Naive thymus-derived CD4-positive, alpha-beta T cell (primary cell): Measurements from ENCODE around the gene TULP1. TPM values are rescaled to one million over a fixed set of nuclear protein-coding genes. Genes with fewer than 3 reads are reported as not detected.

ENCODE experiments used
- ATAC-seq: fragments of 150-1000 bp; cut with Tn5 transposase; 2 replicates; pipeline ENCODE4 v1.10.0; 2021; ENCODE audit warnings: mild to moderate bottlenecking, moderate library complexity
- CTCF ChIA-PET: fragments of 350-600 bp; sonication (Branson Sonifier 250); formaldehyde crosslinking; loops from one replicate; lab custom pipeline; 2021; ENCODE audit warnings: antibody characterized with exemption; lab: Charles Lee
- POLR2A ChIA-PET: fragments of 350-600 bp; sonication (Branson Sonifier 250); formaldehyde crosslinking; loops from one replicate; lab custom pipeline; 2021; ENCODE audit warnings: antibody characterized with exemption, inconsistent platforms; lab: Charles Lee
- DNase-seq, 9 donors: peaks; one replicate each; pipeline versions ENCODE4 v3.0.0 to v3.0.0-alpha.2; 2020 to 2022; ENCODE audit warnings: mixed read lengths in 1 of 9
- H3K27ac ChIP-seq: one replicate; pipeline ENCODE4 v1.7.0; 2013; ENCODE audit warnings: mild to moderate bottlenecking, low read depth, low read length, moderate library complexity
- H3K27me3 ChIP-seq, 2 donors: one replicate each; pipeline ENCODE4 v1.7.0; 2013; ENCODE audit warnings: low read length in 2 of 2, mild to moderate bottlenecking in 2 of 2, moderate library complexity in 2 of 2; ENCODE audit not compliant: control insufficient read depth in 2 of 2, insufficient read depth in 2 of 2
- H3K36me3 ChIP-seq, 3 experiments: 1 replicate in 2 of 3; 2 replicates in 1 of 3; pipeline ENCODE4 v1.7.0; 2013; ENCODE audit warnings: low read length in 3 of 3, mild to moderate bottlenecking in 3 of 3, moderate library complexity in 1 of 3; ENCODE audit not compliant: insufficient read depth in 3 of 3, control insufficient read depth in 2 of 3
- H3K4me1 ChIP-seq, 2 donors: one replicate each; pipeline ENCODE4 v1.7.0; 2013; ENCODE audit warnings: low read length in 2 of 2, mild to moderate bottlenecking in 2 of 2, moderate library complexity in 1 of 2; ENCODE audit not compliant: control insufficient read depth in 2 of 2, insufficient read depth in 2 of 2
- H3K4me3 ChIP-seq: 2 replicates; pipeline ENCODE4 v1.7.0; 2013; ENCODE audit warnings: mild to moderate bottlenecking, low read length
- H3K9me3 ChIP-seq, 3 experiments: 1 replicate in 2 of 3; 2 replicates in 1 of 3; pipeline ENCODE4 v1.7.0; 2013; ENCODE audit warnings: low read length in 3 of 3; ENCODE audit not compliant: control insufficient read depth in 2 of 3
- H3K27ac Mint-ChIP-seq, 9 donors: one replicate each; pipeline ENCODE4 v1.8.0; 2020 to 2022; ENCODE audit warnings: mixed read lengths in 9 of 9, mild to moderate bottlenecking in 8 of 9, moderate library complexity in 5 of 9, inconsistent platforms in 2 of 9
- H3K27me3 Mint-ChIP-seq, 5 donors: one replicate each; pipeline ENCODE4 v1.8.0; 2021 to 2022; ENCODE audit warnings: mixed read lengths in 5 of 5, mild to moderate bottlenecking in 1 of 5
- H3K36me3 Mint-ChIP-seq, 5 donors: one replicate each; pipeline ENCODE4 v1.8.0; 2020 to 2022; ENCODE audit warnings: mixed read lengths in 5 of 5, mild to moderate bottlenecking in 3 of 5, inconsistent platforms in 1 of 5
- H3K4me1 Mint-ChIP-seq, 7 donors: one replicate each; pipeline ENCODE4 v1.8.0; 2020 to 2022; ENCODE audit warnings: mixed read lengths in 7 of 7, mild to moderate bottlenecking in 3 of 7, inconsistent platforms in 1 of 7
- H3K4me3 Mint-ChIP-seq, 10 donors: one replicate each; pipeline ENCODE4 v1.8.0; 2020 to 2022; ENCODE audit warnings: mild to moderate bottlenecking in 10 of 10, mixed read lengths in 10 of 10, moderate library complexity in 6 of 10, inconsistent platforms in 2 of 10
- H3K9me3 Mint-ChIP-seq, 11 donors: one replicate each; pipeline ENCODE4 v1.8.0; 2020 to 2022; ENCODE audit warnings: mixed read lengths in 11 of 11, mild to moderate bottlenecking in 4 of 11, inconsistent platforms in 1 of 11, moderate library complexity in 1 of 11
- intact Hi-C, 2 donors: fragments of 100-400 bp; cut with micrococcal nuclease; formaldehyde crosslinking; loops; one replicate each; pipeline ENCODE4 v1.15.1; 2023
- polyA plus RNA-seq, 2 donors: library from polyadenylated mRNA; unstranded; fragments of 300-500 nt; fragmentation: Illumina TruSeq; gene quantifications; one replicate each; pipeline ENCODE4 v1.2.3, GENCODE V29; 2021
- total RNA-seq, 6 experiments: library from RNA in 5 of 6; stranded (reverse) in 5 of 6; gene quantifications; 1 replicate in 5 of 6; 2 replicates in 1 of 6; pipeline ENCODE4 v1.2.3 and lab custom pipeline; 2021 to 2026

Gene TULP1
- total and polyA plus RNA-seq, 7 experiments from 2014 or later = not detected

DNA sequence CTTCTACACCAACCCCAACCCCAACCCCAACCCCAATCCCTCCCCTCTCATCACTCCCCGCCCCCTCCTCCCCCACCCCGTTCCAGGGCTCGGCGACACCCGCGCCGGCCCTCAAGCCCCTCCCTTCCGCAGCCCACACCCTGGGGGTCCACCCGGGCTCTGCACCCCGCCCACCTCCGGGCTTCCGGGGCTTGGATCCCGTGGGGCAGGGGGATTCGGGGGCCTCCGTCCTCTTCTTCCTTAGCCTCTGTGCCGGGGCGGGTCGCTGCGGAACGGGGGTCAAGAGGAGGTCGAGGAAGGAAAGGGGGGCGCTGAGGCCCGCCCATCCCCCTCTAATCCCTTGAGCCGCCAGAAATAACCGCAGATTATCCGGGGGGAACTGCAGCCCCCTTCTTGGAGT, 690 bp downstream of the TULP1 start:
- peaks cover 0 to 3% of the 10 kb centered on the region in 2 donors for H3K27me3 ChIP-seq
- Mint-ChIP-seq H3K9me3 (peaks cover 0 to 1% (median 0%) of the 10 kb centered on the region in 11 donors), H3K27me3 (peaks cover 0 to 52% (median 12%) of the 10 kb centered on the region in 5 donors), H3K36me3 (no peaks in the 10 kb centered on the region), H3K4me3 (peak overlapping the region in 3 of 10 donors; percentile 32 to 57 (median 43)), H3K4me1 (peaks cover 0 to 11% (median 0%) of the 10 kb centered on the region in 7 donors), H3K27ac (no peak overlapping the region)
- DNase-seq (no peak), ATAC-seq (no peak)
- no peaks in the 10 kb centered on the region for H3K4me1 ChIP-seq
- no peak overlapping the region for H3K4me3 ChIP-seq
- no peaks in the 10 kb centered on the region for H3K36me3 ChIP-seq
- ChIA-PET CTCF (interaction anchor here (0.6 kb wide), 1 partner anchor 1575 kb away, joined by 3 read pairs; no protein-coding TSS in a partner anchor), POLR2A (interaction anchor here (0.5 kb wide), 1 partner anchor 41 kb away, joined by 5 read pairs; no protein-coding TSS in a partner anchor)
- no peak overlapping the region for H3K27ac ChIP-seq
- intact Hi-C loops = no loop called here
- H3K9me3 ChIP-seq = no peaks in the 10 kb centered on the region

DNA sequence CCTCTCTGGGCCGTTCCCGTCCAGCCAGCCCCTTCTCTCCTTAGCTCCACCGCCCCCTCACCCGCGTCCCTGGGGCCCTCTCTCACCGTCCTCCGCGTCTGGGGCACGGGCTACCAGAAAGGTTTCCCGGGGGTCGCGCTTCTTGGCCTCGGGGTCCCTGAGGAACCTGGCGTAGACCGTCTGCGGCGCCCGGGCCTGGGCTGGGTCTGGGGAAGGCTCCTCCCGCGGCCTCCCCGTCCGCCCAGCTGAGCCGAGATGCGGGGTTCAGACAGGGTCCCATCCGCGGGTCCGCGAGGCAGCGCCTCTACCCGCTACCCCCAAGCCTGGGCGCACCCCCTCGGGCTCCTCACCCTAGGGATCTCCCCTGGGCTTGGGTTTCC, 1.1 kb downstream of the TULP1 start:
- Mint-ChIP-seq H3K4me1 (peaks cover 0 to 11% (median 0%) of the 10 kb centered on the region in 7 donors), H3K36me3 (no peaks in the 10 kb centered on the region), H3K4me3 (peak overlapping the region in 2 of 10 donors; percentile 29 to 57), H3K27ac (no peak overlapping the region), H3K9me3 (peaks cover 0 to 1% (median 0%) of the 10 kb centered on the region in 11 donors), H3K27me3 (peaks cover 0 to 56% (median 12%) of the 10 kb centered on the region in 5 donors)
- POLR2A ChIA-PET = interaction anchor here (0.5 kb wide), 1 partner anchor 41 kb away, joined by 5 read pairs; no protein-coding TSS in a partner anchor
- no peak for ATAC-seq
- Histone ChIP-seq H3K27ac (no peak overlapping the region), H3K36me3 (no peaks in the 10 kb centered on the region), H3K27me3 (peaks cover 0 to 3% of the 10 kb centered on the region in 2 donors), H3K4me1 (no peaks in the 10 kb centered on the region), H3K9me3 (no peaks in the 10 kb centered on the region), H3K4me3 (no peak overlapping the region)
- intact Hi-C loops = no loop called here
- CTCF ChIA-PET = interaction anchor here (0.6 kb wide), 1 partner anchor 1576 kb away, joined by 3 read pairs; no protein-coding TSS in a partner anchor
- DNase-seq = no peak

DNA sequence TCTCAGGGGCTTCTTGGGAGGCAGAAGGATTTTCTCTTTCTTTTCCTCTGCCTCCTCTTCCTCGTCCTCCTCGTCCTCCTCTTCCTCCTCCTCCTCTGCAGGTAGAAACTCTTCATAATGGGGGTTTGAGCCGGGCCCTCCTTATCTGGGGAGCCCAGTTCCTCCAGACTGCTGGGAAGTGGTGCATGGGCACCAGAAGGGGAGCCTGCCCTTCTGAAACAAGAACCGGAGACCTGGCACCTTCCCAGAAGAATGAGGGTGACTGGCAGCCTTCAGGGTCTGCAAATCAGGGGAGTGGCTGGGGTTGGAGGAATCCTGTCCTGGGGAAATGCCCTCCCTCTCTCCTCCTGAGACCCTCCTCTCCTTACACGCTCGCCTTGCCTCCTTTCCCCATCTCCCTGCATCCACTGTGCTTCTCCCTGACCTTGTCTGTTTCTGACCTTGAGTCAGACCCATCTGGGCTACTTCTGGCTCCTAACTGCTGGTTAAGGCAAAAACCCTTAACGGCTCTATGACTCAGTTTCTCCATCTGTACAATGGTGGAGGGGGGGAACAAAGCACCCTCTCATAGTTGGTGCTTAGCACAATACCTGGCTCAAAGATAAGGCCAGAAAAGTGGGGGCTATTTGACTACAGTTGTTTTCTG, 1.7 kb downstream of the TULP1 start:
- peaks cover 0 to 1% (median 0%) of the 10 kb centered on the region in 11 donors for H3K9me3 Mint-ChIP-seq
- intact Hi-C loops = no loop called here
- no peak for ATAC-seq
- H3K27me3 ChIP-seq = peaks cover 0 to 3% of the 10 kb centered on the region in 2 donors
- peaks cover 0 to 11% (median 0%) of the 10 kb centered on the region in 7 donors for H3K4me1 Mint-ChIP-seq
- CTCF ChIA-PET = interaction anchor here (0.6 kb wide), 2 partner anchors 7 to 1576 kb away, joined by 3 read pairs; no protein-coding TSS in a partner anchor
- peaks cover 0 to 59% (median 12%) of the 10 kb centered on the region in 5 donors for H3K27me3 Mint-ChIP-seq
- no peak overlapping the region for H3K27ac Mint-ChIP-seq
- H3K9me3 ChIP-seq = no peaks in the 10 kb centered on the region
- H3K36me3 ChIP-seq = no peaks in the 10 kb centered on the region
- H3K27ac ChIP-seq = no peak overlapping the region
- no peak overlapping the region for H3K4me3 ChIP-seq
- H3K4me3 Mint-ChIP-seq = peak overlapping the region in 1 of 10 donors; percentile 57
- POLR2A ChIA-PET = no interaction called here
- no peak for DNase-seq
- peaks cover 0 to 3% (median 0%) of the 10 kb centered on the region in 5 donors for H3K36me3 Mint-ChIP-seq
- H3K4me1 ChIP-seq = no peaks in the 10 kb centered on the region

DNA sequence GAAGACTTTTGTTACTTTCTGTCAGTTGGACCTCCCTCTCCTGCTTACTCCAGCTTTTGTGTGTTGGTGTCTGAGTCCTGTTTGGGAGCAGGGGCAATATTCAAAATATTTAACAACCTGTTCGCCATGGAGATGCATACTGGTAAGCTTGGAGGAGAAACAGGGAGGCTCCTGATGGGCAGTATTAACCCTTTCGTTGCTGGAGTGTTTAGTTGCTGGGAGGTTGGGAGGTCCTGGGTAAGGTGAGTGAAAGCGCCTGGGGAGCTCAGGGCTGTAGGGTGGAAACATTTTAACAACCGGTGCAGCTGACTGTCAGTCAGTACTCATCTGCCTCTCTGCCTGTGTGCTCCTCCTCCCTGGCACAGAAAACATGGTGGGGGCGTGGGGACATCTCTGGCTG, 4.2 kb downstream of the TULP1 start:
- Histone ChIP-seq H3K4me3 (no peak overlapping the region), H3K27ac (no peak overlapping the region), H3K4me1 (no peaks in the 10 kb centered on the region), H3K36me3 (no peaks in the 10 kb centered on the region), H3K9me3 (no peaks in the 10 kb centered on the region), H3K27me3 (peaks cover 0 to 3% of the 10 kb centered on the region in 2 donors)
- Mint-ChIP-seq H3K27ac (no peak overlapping the region), H3K36me3 (peaks cover 0 to 3% (median 0%) of the 10 kb centered on the region in 5 donors), H3K9me3 (peaks cover 0 to 1% (median 0%) of the 10 kb centered on the region in 11 donors), H3K4me3 (no peak overlapping the region), H3K27me3 (peaks cover 0 to 54% (median 12%) of the 10 kb centered on the region in 5 donors), H3K4me1 (peaks cover 0 to 11% (median 0%) of the 10 kb centered on the region in 7 donors)
- DNase-seq (no peak), ATAC-seq (no peak)
- POLR2A ChIA-PET = interaction anchor here (0.7 kb wide), 1 partner anchor 221 kb away, joined by 3 read pairs; no protein-coding TSS in a partner anchor
- intact Hi-C loops = no loop called here
- CTCF ChIA-PET = interaction anchor here (0.6 kb wide), 1 partner anchor 1715 kb away, joined by 3 read pairs; no protein-coding TSS in a partner anchor

DNA sequence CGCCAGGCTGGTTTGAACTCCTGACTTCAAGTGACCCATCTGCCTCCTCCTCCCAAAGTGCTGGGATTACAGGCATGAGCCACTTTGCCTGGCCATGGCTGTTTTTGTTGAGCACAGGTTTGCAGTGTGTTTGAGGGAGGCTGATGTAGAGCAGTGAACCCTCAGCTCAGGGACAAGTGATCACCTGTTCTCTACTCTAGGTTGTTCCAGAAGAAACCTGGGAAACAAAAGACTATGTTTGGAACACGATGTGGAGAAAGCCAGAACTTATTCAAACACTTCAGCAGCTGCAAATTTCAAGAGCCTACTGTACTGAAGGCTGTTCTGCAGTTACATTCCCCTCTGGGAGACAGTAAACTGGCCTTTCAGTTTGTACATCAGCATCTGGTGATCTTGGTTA, 4.7 kb downstream of the TULP1 start:
- Mint-ChIP-seq H3K4me3 (no peak overlapping the region), H3K27ac (no peak overlapping the region), H3K36me3 (peaks cover 0 to 3% (median 0%) of the 10 kb centered on the region in 5 donors), H3K27me3 (peaks cover 2 to 55% (median 12%) of the 10 kb centered on the region in 5 donors), H3K9me3 (peaks cover 0 to 1% (median 0%) of the 10 kb centered on the region in 11 donors), H3K4me1 (peaks cover 0 to 11% (median 0%) of the 10 kb centered on the region in 7 donors)
- CTCF ChIA-PET = interaction anchor here (0.6 to 0.7 kb wide), 2 partner anchors 61 to 1715 kb away, joined by 3 read pairs; no protein-coding TSS in a partner anchor
- Histone ChIP-seq H3K4me3 (no peak overlapping the region), H3K27me3 (peaks cover 0 to 3% of the 10 kb centered on the region in 2 donors), H3K4me1 (no peaks in the 10 kb centered on the region), H3K27ac (no peak overlapping the region), H3K36me3 (no peaks in the 10 kb centered on the region), H3K9me3 (no peaks in the 10 kb centered on the region)
- ATAC-seq (no peak), DNase-seq (no peak)
- intact Hi-C loops = no loop called here
- POLR2A ChIA-PET = interaction anchor here (0.7 kb wide), 1 partner anchor 220 kb away, joined by 3 read pairs; no protein-coding TSS in a partner anchor

DNA sequence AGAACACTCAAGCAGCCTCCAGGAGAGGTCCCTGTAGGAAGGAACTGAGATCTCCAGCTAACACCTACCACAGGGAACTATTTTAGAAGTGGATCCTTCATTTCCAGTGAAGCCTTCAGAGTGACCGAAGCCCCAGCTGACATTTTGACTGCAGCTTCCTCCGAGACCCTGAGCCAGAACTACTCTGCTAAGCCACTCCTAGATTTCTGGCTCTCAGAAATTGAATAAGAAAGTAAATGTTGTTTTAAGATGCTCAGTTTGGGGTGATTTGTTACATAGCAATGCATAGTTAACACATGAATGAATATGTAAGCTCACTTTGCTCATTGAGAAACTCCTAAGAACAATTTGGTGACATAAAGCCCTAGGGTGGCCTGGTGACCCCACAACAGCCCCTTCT, 5.5 kb downstream of the TULP1 start:
- Histone ChIP-seq H3K36me3 (no peaks in the 10 kb centered on the region), H3K4me1 (no peaks in the 10 kb centered on the region), H3K27me3 (peaks cover 0 to 1% of the 10 kb centered on the region in 2 donors), H3K4me3 (no peak overlapping the region), H3K9me3 (no peaks in the 10 kb centered on the region), H3K27ac (no peak overlapping the region)
- Mint-ChIP-seq H3K36me3 (peaks cover 0 to 3% (median 0%) of the 10 kb centered on the region in 5 donors), H3K27me3 (peaks cover 8 to 55% (median 12%) of the 10 kb centered on the region in 5 donors), H3K4me1 (peaks cover 0 to 10% (median 0%) of the 10 kb centered on the region in 7 donors), H3K4me3 (no peak overlapping the region), H3K27ac (peak overlapping the region in 1 of 9 donors; percentile 59), H3K9me3 (peaks cover 0 to 1% (median 0%) of the 10 kb centered on the region in 11 donors)
- ChIA-PET POLR2A (no interaction called here), CTCF (no interaction called here)
- ATAC-seq = no peak
- no peak for DNase-seq
- intact Hi-C loops = no loop called here
